ENCODE measurements around the gene KMT2C.

DNA sequence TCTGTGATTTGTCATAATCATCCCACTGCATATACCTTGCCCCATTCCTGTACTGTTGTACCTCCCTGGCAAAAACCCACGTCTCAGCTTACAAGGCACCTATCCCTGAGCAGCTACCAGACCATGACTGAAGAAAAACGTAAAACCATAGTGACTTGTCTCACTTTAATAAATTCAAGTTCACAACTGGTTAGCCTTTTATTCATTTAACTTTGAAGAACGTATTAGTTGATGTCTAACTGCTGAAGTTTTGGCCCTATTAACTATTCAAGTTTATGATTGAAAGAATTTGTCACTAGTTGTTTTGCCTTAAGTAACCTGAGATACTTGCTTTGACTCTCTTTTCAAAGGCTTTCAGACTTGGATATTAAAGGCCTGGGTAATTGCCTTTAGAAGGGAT is 350.7 kb downstream of the KMT2C start:
- TF ChIP-seq, protein P1, sequence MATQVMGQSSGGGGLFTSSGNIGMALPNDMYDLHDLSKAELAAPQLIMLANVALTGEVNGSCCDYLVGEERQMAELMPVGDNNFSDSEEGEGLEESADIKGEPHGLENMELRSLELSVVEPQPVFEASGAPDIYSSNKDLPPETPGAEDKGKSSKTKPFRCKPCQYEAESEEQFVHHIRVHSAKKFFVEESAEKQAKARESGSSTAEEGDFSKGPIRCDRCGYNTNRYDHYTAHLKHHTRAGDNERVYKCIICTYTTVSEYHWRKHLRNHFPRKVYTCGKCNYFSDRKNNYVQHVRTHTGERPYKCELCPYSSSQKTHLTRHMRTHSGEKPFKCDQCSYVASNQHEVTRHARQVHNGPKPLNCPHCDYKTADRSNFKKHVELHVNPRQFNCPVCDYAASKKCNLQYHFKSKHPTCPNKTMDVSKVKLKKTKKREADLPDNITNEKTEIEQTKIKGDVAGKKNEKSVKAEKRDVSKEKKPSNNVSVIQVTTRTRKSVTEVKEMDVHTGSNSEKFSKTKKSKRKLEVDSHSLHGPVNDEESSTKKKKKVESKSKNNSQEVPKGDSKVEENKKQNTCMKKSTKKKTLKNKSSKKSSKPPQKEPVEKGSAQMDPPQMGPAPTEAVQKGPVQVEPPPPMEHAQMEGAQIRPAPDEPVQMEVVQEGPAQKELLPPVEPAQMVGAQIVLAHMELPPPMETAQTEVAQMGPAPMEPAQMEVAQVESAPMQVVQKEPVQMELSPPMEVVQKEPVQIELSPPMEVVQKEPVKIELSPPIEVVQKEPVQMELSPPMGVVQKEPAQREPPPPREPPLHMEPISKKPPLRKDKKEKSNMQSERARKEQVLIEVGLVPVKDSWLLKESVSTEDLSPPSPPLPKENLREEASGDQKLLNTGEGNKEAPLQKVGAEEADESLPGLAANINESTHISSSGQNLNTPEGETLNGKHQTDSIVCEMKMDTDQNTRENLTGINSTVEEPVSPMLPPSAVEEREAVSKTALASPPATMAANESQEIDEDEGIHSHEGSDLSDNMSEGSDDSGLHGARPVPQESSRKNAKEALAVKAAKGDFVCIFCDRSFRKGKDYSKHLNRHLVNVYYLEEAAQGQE (IDR thresholded peaks at IDR 0.05; ENCODE audit: low read depth), result no peak
- TF ChIP-seq EGR1 (IDR thresholded peaks at IDR 0.05) (no peak), USF1 (IDR thresholded peaks at IDR 0.05) (no peak), CREB1 (IDR thresholded peaks at IDR 0.05; ENCODE audit: low read depth) (no peak), YY1 (IDR thresholded peaks at IDR 0.05; ENCODE audit: low read depth) (no peak), EP300 (IDR thresholded peaks at IDR 0.05; ENCODE audit: borderline replicate concordance) (no peak), FOXM1 (IDR thresholded peaks at IDR 0.05; ENCODE audit: borderline replicate concordance, low read depth) (no peak), TCF12 (IDR thresholded peaks at IDR 0.05; ENCODE audit: low read depth) (no peak), NFIC (IDR thresholded peaks at IDR 0.05) (no peak), ZBTB7A (IDR thresholded peaks at IDR 0.05; ENCODE audit: low read depth) (no peak), TAF1 (IDR thresholded peaks at IDR 0.05; ENCODE audit: low read depth) (no peak), RAD21 (IDR thresholded peaks at IDR 0.05; ENCODE audit: low read depth) (no peak)
- TF ChIP-seq, protein P2, sequence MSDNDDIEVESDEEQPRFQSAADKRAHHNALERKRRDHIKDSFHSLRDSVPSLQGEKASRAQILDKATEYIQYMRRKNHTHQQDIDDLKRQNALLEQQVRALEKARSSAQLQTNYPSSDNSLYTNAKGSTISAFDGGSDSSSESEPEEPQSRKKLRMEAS (IDR thresholded peaks at IDR 0.05), result no peak
